SK-N-SH (cell line): ENCODE measurements around the gene PLG. TPM values are rescaled to one million over a fixed set of nuclear protein-coding genes. Genes with fewer than 3 reads are reported as not detected.

Experiments used
- CTCF ChIA-PET: fragments of 300-600, 350-600 bp; formaldehyde crosslinking; extraction: SDS; loops from one replicate; lab custom pipeline; 2021; lab: Yijun Ruan, JAX
- POLR2A ChIA-PET: fragments of 350-600 bp; sonication (Branson Sonifier 250); formaldehyde crosslinking; extraction: SDS; loops from one replicate; lab custom pipeline; 2020; ENCODE audit warnings: antibody characterized with exemption, inconsistent platforms; lab: Yijun Ruan, JAX
- DNase-seq: peaks from one replicate; pipeline ENCODE4 v3.0.0; 2012
- H2AFZ ChIP-seq: fragments of 200-600 bp; sonication (generic); 2 replicates; pipeline ENCODE4 v1.8.1; 2016; ENCODE audit warnings: antibody characterized with exemption, mild to moderate bottlenecking, low read depth
- H3F3A ChIP-seq: fragments of 200-600 bp; sonication (generic); replicated peaks from 2 replicates; pipeline ENCODE3; 2016; ENCODE audit warnings: antibody characterized with exemption, mild to moderate bottlenecking; ENCODE audit not compliant: insufficient read depth
- H3K27ac ChIP-seq, 2 experiments: fragments of 200-500 bp in 1 of 2; fragments of 200-600 bp in 1 of 2; sonication (Bioruptor generic) in 1 of 2; sonication (generic), shearing (Covaris generic) in 1 of 2; 2 replicates each; pipeline versions ENCODE4 v1.5.1 to v1.6.1; 2014 to 2016; ENCODE audit warnings: low read depth in 2 of 2, inconsistent platforms in 1 of 2, low read length in 1 of 2, mild to moderate bottlenecking in 1 of 2, mixed read lengths in 1 of 2
- H3K27me3 ChIP-seq: fragments of 200-600 bp; sonication (generic), shearing (Covaris generic); 2 replicates; pipeline ENCODE4 v1.6.1; 2016; ENCODE audit warnings: mixed run types; ENCODE audit not compliant: insufficient read depth
- H3K36me3 ChIP-seq, 2 experiments: fragments of 200-500 bp in 1 of 2; fragments of 200-600 bp in 1 of 2; sonication (Bioruptor generic) in 1 of 2; sonication (generic) in 1 of 2; replicated peaks in 1 of 2; 2 replicates each; pipeline versions ENCODE3 to v1.5.1; 2014 to 2016; ENCODE audit warnings: low read length in 1 of 2, mild to moderate bottlenecking in 1 of 2; ENCODE audit not compliant: insufficient read depth in 2 of 2, control insufficient read depth in 1 of 2
- H3K4me1 ChIP-seq, 2 experiments: fragments of 200-500 bp in 1 of 2; fragments of 200-600 bp in 1 of 2; sonication (Bioruptor generic) in 1 of 2; sonication (generic), shearing (Covaris generic) in 1 of 2; 2 replicates each; pipeline versions ENCODE4 v1.5.1 to v1.6.1; 2014 to 2016; ENCODE audit warnings: low read depth in 1 of 2, low read length in 1 of 2, mixed run types in 1 of 2; ENCODE audit not compliant: insufficient read depth in 2 of 2, control insufficient read depth in 1 of 2
- H3K4me2 ChIP-seq: fragments of 200-600 bp; sonication (generic), shearing (Covaris generic); 2 replicates; pipeline ENCODE4 v1.6.1; 2017; ENCODE audit warnings: mixed run types
- H3K4me3 ChIP-seq, 2 experiments: fragments of 200-500 bp in 1 of 2; fragments of 200-600 bp in 1 of 2; sonication (Bioruptor generic) in 1 of 2; sonication (generic), shearing (Covaris generic) in 1 of 2; 2 replicates each; pipeline versions ENCODE4 v1.5.1 to v1.8.1; 2014 to 2016; ENCODE audit warnings: low read depth in 2 of 2, inconsistent platforms in 1 of 2, low read length in 1 of 2, mild to moderate bottlenecking in 1 of 2, mixed read lengths in 1 of 2, moderate library complexity in 1 of 2
- H3K79me2 ChIP-seq: fragments of 200-600 bp; sonication (generic); 2 replicates; pipeline ENCODE4 v1.8.1; 2017; ENCODE audit warnings: mild to moderate bottlenecking; ENCODE audit not compliant: insufficient read depth
- H3K9ac ChIP-seq: fragments of 200-600 bp; sonication (generic); 2 replicates; pipeline ENCODE4 v1.6.1; 2017; ENCODE audit warnings: mixed run types
- H3K9me2 ChIP-seq: fragments of 200-600 bp; sonication (generic); 2 replicates; pipeline ENCODE4 v1.6.1; 2017; ENCODE audit warnings: mixed run types
- H3K9me3 ChIP-seq: fragments of 200-600 bp; sonication (generic); 2 replicates; pipeline ENCODE4 v1.6.1; 2017; ENCODE audit warnings: mixed run types, mild to moderate bottlenecking, moderate library complexity
- H4K20me1 ChIP-seq: fragments of 200-600 bp; sonication (generic); 2 replicates; pipeline ENCODE4 v1.6.1; 2017; ENCODE audit warnings: mild to moderate bottlenecking, mixed run types; ENCODE audit not compliant: insufficient read depth
- CTCF ChIP-seq: fragments of 200-600 bp; sonication (generic); IDR thresholded peaks from 2 replicates; pipeline ENCODE4 v1.6.1; 2017; ENCODE audit warnings: antibody characterized with exemption, mild to moderate bottlenecking, moderate library complexity
- ELF1 ChIP-seq: IDR thresholded peaks from 2 replicates; pipeline ENCODE4 v1.4.0; 2012
- EP300 ChIP-seq, 2 experiments: IDR thresholded peaks; 2 replicates each; pipeline versions ENCODE4 v1.4.0 to v1.6.1; 2012; ENCODE audit warnings: borderline replicate concordance in 1 of 2, low read depth in 1 of 2, low read length in 1 of 2
- FOSL2 ChIP-seq: IDR thresholded peaks from 2 replicates; pipeline ENCODE4 v1.4.0; 2012; ENCODE audit warnings: low read depth, mild to moderate bottlenecking, moderate library complexity, borderline replicate concordance
- GABPA ChIP-seq: IDR thresholded peaks from 2 replicates; pipeline ENCODE4 v1.4.0; 2012; ENCODE audit warnings: low read depth, mild to moderate bottlenecking
- JUND ChIP-seq: IDR thresholded peaks from 2 replicates; pipeline ENCODE4 v1.4.0; 2012
- NFIC ChIP-seq: IDR thresholded peaks from 2 replicates; pipeline ENCODE4 v1.4.0; 2012; ENCODE audit warnings: borderline replicate concordance
- RAD21 ChIP-seq: IDR thresholded peaks from 2 replicates; pipeline ENCODE4 v1.6.1; 2012; ENCODE audit warnings: mild to moderate bottlenecking, low read length
- RCOR1 ChIP-seq: fragments of 150-350 bp; IDR thresholded peaks from 2 replicates; pipeline ENCODE4 v1.6.1; 2017; ENCODE audit warnings: antibody characterized with exemption, low read length
- REST ChIP-seq: IDR thresholded peaks from 2 replicates; pipeline ENCODE4 v1.6.1; 2012; ENCODE audit warnings: mild to moderate bottlenecking, low read depth, low read length, moderate library complexity
- RFX5 ChIP-seq: IDR thresholded peaks from 2 replicates; pipeline ENCODE4 v1.6.1; 2012; ENCODE audit warnings: mild to moderate bottlenecking, improper control_type of control experiment, low read length
- SIN3A ChIP-seq: IDR thresholded peaks from 2 replicates; pipeline ENCODE4 v1.6.1; 2012; ENCODE audit warnings: low read depth, mild to moderate bottlenecking, low read length, moderate library complexity, borderline replicate concordance
- TAF1 ChIP-seq: IDR thresholded peaks from 2 replicates; pipeline ENCODE4 v1.6.1; 2012; ENCODE audit warnings: low read depth, mild to moderate bottlenecking, low read length, moderate library complexity, borderline replicate concordance
- TCF12 ChIP-seq: IDR thresholded peaks from 2 replicates; pipeline ENCODE4 v1.4.0; 2012
- USF1 ChIP-seq: IDR thresholded peaks from 2 replicates; pipeline ENCODE4 v1.4.0; 2012; ENCODE audit warnings: low read depth, borderline replicate concordance
- USF2 ChIP-seq: fragments of 150-350 bp; IDR thresholded peaks from 2 replicates; pipeline ENCODE4 v1.6.1; 2017; ENCODE audit warnings: antibody characterized with exemption, low read length, low read depth, borderline replicate concordance
- WGBS: methylation state at CpG from one replicate; pipeline ENCODE4 v1.1.6; 2017; ENCODE audit warnings: low lambda C conversion rate; 5-methylcytosine and 5-hydroxymethylcytosine counted together
- polyA plus RNA-seq, 3 experiments: library from polyadenylated mRNA; depleted of rRNA; stranded (reverse); fragments of >200 nt; gene quantifications; 2 replicates each; pipeline ENCODE4 v1.2.3, GENCODE V29; 2012
- TF ChIP-seq, protein P1 (sequence below): fragments of 150-350 bp; IDR thresholded peaks from 2 replicates; pipeline ENCODE4 v1.6.1; 2016; ENCODE audit warnings: mild to moderate bottlenecking, low read depth, low read length

Gene PLG
- polyA plus RNA-seq, 1 of the 3 experiments (the other 2 are of a cell fraction), result not detected

DNA sequence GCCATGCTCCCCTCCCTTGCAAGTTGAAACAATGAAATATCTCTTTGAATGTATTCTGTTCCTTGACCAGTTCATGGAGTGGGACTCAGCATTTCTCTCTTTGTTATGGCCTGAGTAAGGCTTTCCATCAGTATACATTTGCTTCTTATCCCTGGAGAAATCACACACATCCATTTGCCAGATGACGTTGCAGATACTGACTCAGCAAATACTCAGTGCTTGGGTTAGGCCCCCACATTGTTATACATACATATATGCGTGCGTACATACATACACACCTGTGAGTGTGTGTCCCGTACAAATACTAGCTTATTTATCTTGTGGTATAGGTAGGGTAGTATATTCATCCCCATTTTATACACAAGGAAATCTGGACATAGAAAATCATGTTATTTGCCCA, 72.4 kb downstream of the PLG start:
- TF ChIP-seq FOSL2 (no peak), USF2 (no peak), TAF1 (no peak), TCF12 (no peak), ELF1 (no peak), RAD21 (no peak), SIN3A (no peak), USF1 (no peak), NFIC (no peak), REST (no peak), JUND (no peak), RCOR1 (no peak), EP300 (IDR thresholded peaks at IDR 0.05; ENCODE audit: borderline replicate concordance in 1 of 2, low read depth in 1 of 2, low read length in 1 of 2) (no peak), RFX5 (no peak), GABPA (no peak), CTCF (no peak)
- TF ChIP-seq, protein P1, sequence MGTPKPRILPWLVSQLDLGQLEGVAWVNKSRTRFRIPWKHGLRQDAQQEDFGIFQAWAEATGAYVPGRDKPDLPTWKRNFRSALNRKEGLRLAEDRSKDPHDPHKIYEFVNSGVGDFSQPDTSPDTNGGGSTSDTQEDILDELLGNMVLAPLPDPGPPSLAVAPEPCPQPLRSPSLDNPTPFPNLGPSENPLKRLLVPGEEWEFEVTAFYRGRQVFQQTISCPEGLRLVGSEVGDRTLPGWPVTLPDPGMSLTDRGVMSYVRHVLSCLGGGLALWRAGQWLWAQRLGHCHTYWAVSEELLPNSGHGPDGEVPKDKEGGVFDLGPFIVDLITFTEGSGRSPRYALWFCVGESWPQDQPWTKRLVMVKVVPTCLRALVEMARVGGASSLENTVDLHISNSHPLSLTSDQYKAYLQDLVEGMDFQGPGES, result no peak
- TF ChIP-seq, all 33 proteins: peak for 0
- H3K27me3 ChIP-seq, result peaks cover 5% of the 10 kb centered on the region; the same call in 1 of the 2 replicates

More for the DNA sequence above, 72.4 kb downstream of the PLG start:
- H3F3A ChIP-seq, result no peaks in the 10 kb centered on the region
- no peak overlapping the region for H2AFZ ChIP-seq
- ChIA-PET CTCF (no interaction called here), POLR2A (no interaction called here)
- H3K4me1 ChIP-seq, result no peaks in the 10 kb centered on the region
- H3K79me2 ChIP-seq, result no peaks in the 10 kb centered on the region
- no peak overlapping the region for H3K4me3 ChIP-seq
- H3K36me3 ChIP-seq, result no peaks in the 10 kb centered on the region
- H3K9ac ChIP-seq, result no peak overlapping the region
- no peak overlapping the region for H3K27ac ChIP-seq
- no peak for DNase-seq
- H3K9me2 ChIP-seq, result no peaks in the 10 kb centered on the region
- H3K9me3 ChIP-seq, result no peaks in the 10 kb centered on the region
- WGBS, result 22% methylated on average over 4 of the region's 4 CpGs
- H4K20me1 ChIP-seq, result no peaks in the 10 kb centered on the region
- H3K4me2 ChIP-seq, result no peak overlapping the region
